K562 (cell line): ENCODE measurements around the gene HADHA. TPM values are rescaled to one million over a fixed set of nuclear protein-coding genes. Genes with fewer than 3 reads are reported as not detected.

Experiments used
- ARID3B ChIP-seq: fragments of 250-450 bp; sonication (Bioruptor Pico); IDR thresholded peaks from 2 replicates; pipeline ENCODE4 v1.4.0; 2020; ENCODE audit warnings: borderline replicate concordance
- BRCA1 ChIP-seq, 2 experiments: fragments of 450-650 bp in 1 of 2; sonication (generic) in 1 of 2; formaldehyde crosslinking in 1 of 2; IDR thresholded peaks; 2 replicates each; pipeline versions ENCODE4 v1.5.0 to v1.6.1; 2017 to 2020; ENCODE audit warnings: mild to moderate bottlenecking in 1 of 2, missing genetic modification reagents in 1 of 2
- CEBPB ChIP-seq: fragments of 450-650 bp; IDR thresholded peaks from 2 replicates; pipeline ENCODE4 v1.6.1; 2016; ENCODE audit warnings: missing genetic modification characterization, missing compliant biosample characterization
- DDX20 ChIP-seq: fragments of 450-650 bp; IDR thresholded peaks from 2 replicates; pipeline ENCODE4 v1.6.1; 2016; ENCODE audit warnings: missing genetic modification characterization, low read depth, mild to moderate bottlenecking, missing compliant biosample characterization, moderate library complexity
- E2F6 ChIP-seq, 2 experiments: IDR thresholded peaks; 2 replicates each; pipeline ENCODE4 v1.6.1; 2011; ENCODE audit warnings: borderline replicate concordance in 1 of 2, control low read depth in 1 of 2, low read depth in 1 of 2, low read length in 1 of 2, mild to moderate bottlenecking in 1 of 2, mixed read lengths in 1 of 2, moderate library complexity in 1 of 2; ENCODE audit not compliant: insufficient read depth in 1 of 2, insufficient read length in 1 of 2, poor library complexity in 1 of 2, severe bottlenecking in 1 of 2; ENCODE audit errors: extremely low read depth in 1 of 2
- FOXJ2 ChIP-seq: fragments of 200-800 bp; sonication (Bioruptor generic); IDR thresholded peaks from 2 replicates; pipeline ENCODE4 v1.6.1; 2016; ENCODE audit warnings: missing genetic modification characterization, missing compliant biosample characterization
- MEF2A ChIP-seq: IDR thresholded peaks from 2 replicates; pipeline ENCODE4 v1.6.1; 2011; ENCODE audit warnings: low read depth, mild to moderate bottlenecking, low read length, moderate library complexity; ENCODE audit not compliant: control insufficient read depth
- MTA2 ChIP-seq: fragments of 450-650 bp; IDR thresholded peaks from 2 replicates; pipeline ENCODE4 v1.6.1; 2016; ENCODE audit warnings: low read depth
- MTA3 ChIP-seq: fragments of 450-650 bp; formaldehyde crosslinking; IDR thresholded peaks from 2 replicates; pipeline ENCODE4 v1.6.1; 2017; ENCODE audit warnings: mild to moderate bottlenecking, borderline replicate concordance
- NR2C2 ChIP-seq, 2 experiments: fragments of 200-800 bp in 1 of 2; sonication (Bioruptor generic) in 1 of 2; sonication (generic) in 1 of 2; formaldehyde crosslinking in 1 of 2; IDR thresholded peaks; 2 replicates each; pipeline versions ENCODE4 v1.6.1 to v1.8.0; 2016 to 2022; ENCODE audit warnings: mild to moderate bottlenecking in 1 of 2, missing compliant biosample characterization in 1 of 2, missing genetic modification characterization in 1 of 2, missing genetic modification reagents in 1 of 2
- RFX1 ChIP-seq: fragments of 450-650 bp; IDR thresholded peaks from 2 replicates; pipeline ENCODE4 v1.6.1; 2016; ENCODE audit warnings: mild to moderate bottlenecking, moderate library complexity
- THAP7 ChIP-seq: fragments of 250-450 bp; sonication (Bioruptor Pico); IDR thresholded peaks from 2 replicates; pipeline ENCODE4 v1.5.0; 2021
- ZMIZ1 ChIP-seq, 2 experiments: fragments of 150-350 bp in 1 of 2; IDR thresholded peaks; 2 replicates each; pipeline ENCODE4 v1.6.1; 2012 to 2016; ENCODE audit warnings: low read depth in 2 of 2, low read length in 2 of 2, mild to moderate bottlenecking in 1 of 2, moderate library complexity in 1 of 2
- ZNF639 ChIP-seq, 2 experiments: fragments of 200-800 bp in 1 of 2; sonication (Bioruptor generic) in 1 of 2; sonication (generic) in 1 of 2; formaldehyde crosslinking in 1 of 2; IDR thresholded peaks in 1 of 2; conservative IDR thresholded peaks in 1 of 2; 2 replicates each; pipeline versions ENCODE4 v1.5.0 to v1.6.1; 2016 to 2020; ENCODE audit warnings: missing compliant biosample characterization in 1 of 2, missing genetic modification characterization in 1 of 2, missing genetic modification reagents in 1 of 2
- ZSCAN29 ChIP-seq: fragments of 450-650 bp; IDR thresholded peaks from 2 replicates; pipeline ENCODE4 v1.6.1; 2017
- polyA plus RNA-seq, 8 experiments: library from polyadenylated mRNA; depleted of rRNA in 4 of 8; stranded (reverse) in 5 of 8; unstranded in 3 of 8; fragments of >200 nt; fragmentation: Nextera tagmentation in 2 of 8; fragmentation: Illumina TruSeq in 1 of 8; extraction: Ambion mirVana in 2 of 8; extraction: Trizol in 1 of 8; gene quantifications; 2 replicates each; pipeline versions ENCODE4 v1.2.1 to v1.2.3, GENCODE V29; 2011 to 2014; ENCODE audit warnings: inconsistent platforms in 1 of 8, missing spikeins in 1 of 8
- total RNA-seq, 7 experiments: library from RNA; depleted of rRNA in 6 of 7; stranded (reverse); fragments of >200 nt in 6 of 7; fragmentation: Illumina TruSeq in 2 of 7; extraction: Trizol in 2 of 7; gene quantifications; 2 replicates each; pipeline versions ENCODE4 v1.2.1 to v1.2.3, GENCODE V29; 2011 to 2021; ENCODE audit warnings: low replicate concordance in 1 of 7

The HADHA gene
- total and polyA plus RNA-seq, 9 of the 15 experiments (the other 6 are each of a cell fraction or from before 2014, with no cell fraction given) = 145 to 326 (median 202) TPM

GRCh38 chr2:26244309-26245230 lies at the start of gene HADHA, which contains the start of gene HADHB (continued):
- TF ChIP-seq ARID3B (CRISPR knock-in tag) = no peak
- TF ChIP-seq ZNF639 (CRISPR knock-in tag; conservative IDR thresholded peaks at IDR 0.05 in 1 of 2, IDR thresholded peaks at IDR 0.05 in 1 of 2) = peak in 1 of 2 experiments; percentile 75; a peak in 2 of 4 replicates
- TF ChIP-seq BRCA1 (IDR thresholded peaks at IDR 0.05) = no peak
- no peak for TF ChIP-seq BRCA1 (CRISPR knock-in tag; IDR thresholded peaks at IDR 0.05)
- peak; percentile 36; the same call in 1 of the 2 replicates for TF ChIP-seq RFX1
- peak in 1 of 2 experiments; percentile 2 for TF ChIP-seq E2F6 (IDR thresholded peaks at IDR 0.05; ENCODE audit: borderline replicate concordance in 1 of 2, extremely low read depth in 1 of 2, insufficient read depth in 1 of 2, insufficient read length in 1 of 2, low read depth in 1 of 2, low read length in 1 of 2, poor library complexity in 1 of 2, severe bottlenecking in 1 of 2)
- TF ChIP-seq CEBPB (tag) = no peak
- TF ChIP-seq THAP7 (CRISPR knock-in tag) = peak; percentile 71; the same call in 1 of the 2 replicates
- 0 out of 2 replicates have a peak, but pooled peaks have one; percentile 10 for TF ChIP-seq ZSCAN29
- no peak for TF ChIP-seq MTA2
- TF ChIP-seq NR2C2 (CRISPR knock-in tag; IDR thresholded peaks at IDR 0.05) = peak; percentile 45; the same call in 1 of the 2 replicates
- TF ChIP-seq NR2C2 (tag; IDR thresholded peaks at IDR 0.05) = peak; percentile 95
- peak; percentile 68; the same call in 1 of the 2 replicates for TF ChIP-seq MTA3
- 0 out of 4 replicates have a peak, but pooled peaks of 1 of the 2 experiments have one; percentile 13 for TF ChIP-seq ZMIZ1 (IDR thresholded peaks at IDR 0.05; ENCODE audit: low read depth in 2 of 2, low read length in 2 of 2)
- TF ChIP-seq FOXJ2 (tag) = no peak
- TF ChIP-seq DDX20 (tag) = no peak
- TF ChIP-seq MEF2A = no peak
